Retina (tissue), 1 donor: ENCODE data around the gene IFT25.
"Not testable (repeated sequence)": the region's sequence is repeated elsewhere in the genome, so short reads cannot be mapped to it uniquely, and the experiment has no call there.

Experiments used
- DNase-seq: peaks from one replicate; pipeline ENCODE4 v3.0.0-alpha.2; 2016

The IFT25 gene

DNA sequence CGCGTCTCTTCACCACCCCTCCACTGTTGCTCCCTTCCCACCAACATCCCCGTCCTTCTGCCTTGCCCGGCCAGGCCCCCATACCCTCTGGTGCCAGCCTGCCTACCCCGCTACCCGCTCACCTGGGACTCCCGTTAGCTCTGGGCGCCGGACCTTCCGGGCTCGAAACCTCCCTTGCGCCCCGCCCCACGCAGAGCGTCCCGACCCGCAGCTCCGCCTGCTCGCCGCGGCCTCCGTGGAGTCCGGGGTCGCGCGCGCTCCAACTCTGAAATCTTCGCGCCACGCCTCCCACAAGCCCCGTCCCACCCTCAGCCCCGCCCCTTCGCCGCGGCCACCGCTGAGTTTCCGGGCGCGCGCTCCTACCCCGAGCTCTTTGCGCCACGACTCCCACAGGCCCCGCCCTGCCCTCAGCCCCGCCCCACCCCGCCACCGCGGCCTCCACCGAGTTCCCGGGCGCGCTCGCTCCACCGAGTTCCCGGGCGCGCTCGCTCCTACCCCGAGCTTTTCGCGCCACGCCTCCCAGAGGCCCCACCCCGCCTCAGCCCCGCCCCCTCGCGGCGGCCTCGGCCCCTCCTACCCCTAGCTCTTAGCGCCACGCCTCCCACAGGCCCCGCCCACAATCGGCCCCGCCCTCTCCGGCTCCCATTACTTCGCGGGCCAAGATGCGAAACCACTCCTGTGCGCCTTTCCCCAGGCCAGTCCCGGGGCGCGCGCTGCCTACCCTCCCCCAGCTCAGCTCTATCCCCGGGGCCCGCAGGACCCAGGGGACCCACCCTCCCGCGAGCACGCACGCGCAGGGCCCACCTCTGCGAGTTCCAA, at the start of gene IFT25:
Gene IFT25, minus strand, starts transcription at position 267 of the 819 bp plus-strand sequence. CDS start 5,617 bp downstream, outside the sequence.
- DNase-seq, result peak; percentile 92

DNA sequence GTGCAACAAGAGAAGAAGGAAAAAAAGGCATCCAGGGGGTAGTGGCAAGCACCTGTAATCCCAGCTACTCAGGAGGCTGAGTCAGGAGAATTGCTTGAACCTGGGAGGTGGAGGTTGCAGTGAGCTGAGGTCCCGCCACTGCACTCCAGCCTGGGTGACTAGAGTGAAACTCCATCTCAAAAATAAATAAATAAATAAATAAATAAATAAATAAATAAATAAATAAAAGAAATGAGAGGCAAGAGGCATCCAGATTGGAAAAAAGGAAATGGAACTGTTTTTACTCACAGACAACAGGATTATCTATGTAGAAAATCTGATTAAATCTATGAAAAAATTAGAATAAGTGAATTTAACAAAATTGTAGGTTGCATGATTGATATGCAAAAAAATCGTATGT, 49.0 kb upstream of the IFT25 start:
- not testable (repeated sequence) for DNase-seq

- DNase-seq, result no peak
Observed at GRCh38 chr1:53992085-53992874, 46.8 kb upstream of the IFT25 start.

DNA sequence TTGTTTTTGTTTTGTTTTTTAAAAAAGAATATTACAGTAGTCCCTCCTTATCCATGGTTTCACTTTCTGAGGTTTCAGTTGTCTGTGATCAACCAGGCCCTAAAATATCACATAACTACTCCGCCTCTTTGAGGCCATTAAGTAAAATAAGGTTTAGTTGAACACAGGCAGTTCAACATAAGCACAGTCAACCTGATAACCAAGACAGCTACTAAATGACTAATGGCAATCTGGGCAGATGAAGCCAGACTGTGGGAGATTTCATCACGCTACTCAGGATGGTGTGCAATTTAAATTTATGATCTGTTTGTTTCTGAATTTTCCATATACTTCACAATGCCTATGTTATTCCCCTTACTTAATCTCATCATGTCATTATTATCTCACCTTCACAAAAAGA, 42.4 kb upstream of the IFT25 start:
- no peak for DNase-seq

GRCh38 chr1:53986458-53986857, 41.0 kb upstream of the IFT25 start:
- no peak for DNase-seq

DNA sequence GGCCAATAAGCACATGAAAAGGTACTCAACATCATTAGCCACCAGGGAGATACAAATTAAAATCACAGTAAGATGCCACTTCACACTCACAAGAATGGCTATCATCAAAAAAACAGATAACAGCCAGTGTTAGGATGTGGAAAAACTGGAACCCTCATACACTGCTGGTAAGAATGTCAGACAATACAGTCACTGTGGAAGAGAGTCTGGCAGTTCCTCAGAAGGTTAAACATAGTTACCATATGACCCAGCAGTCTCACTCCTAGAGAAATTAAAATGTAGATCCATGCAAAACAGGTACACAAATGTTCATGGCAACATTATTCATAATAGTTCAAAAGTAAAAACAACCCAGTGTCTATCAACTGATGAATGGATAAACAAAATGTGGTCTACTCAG, 39.2 kb upstream of the IFT25 start:
- no peak for DNase-seq

DNA sequence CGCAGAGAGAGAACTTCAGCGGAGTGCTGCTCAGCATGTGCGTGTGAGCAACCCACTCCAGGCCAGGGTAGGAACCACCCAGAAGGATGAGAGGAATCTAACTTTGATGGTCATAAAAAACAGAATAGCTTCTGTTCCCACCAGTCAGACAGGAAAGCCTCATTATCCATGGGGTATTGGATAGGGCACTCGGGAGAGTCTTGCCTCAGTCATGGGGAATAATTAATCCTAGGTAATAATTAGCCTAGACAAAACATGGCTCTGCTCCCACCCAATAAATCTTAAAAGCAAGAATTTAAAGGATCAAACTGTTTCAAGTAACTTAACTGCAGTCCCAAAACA, 37.2 kb upstream of the IFT25 start:
- DNase-seq, result no peak

GRCh38 chr1:53982034-53982762, 36.7 kb upstream of the IFT25 start:
- peak; percentile 62 for DNase-seq

- no peak for DNase-seq
Observed at GRCh38 chr1:53981220-53981619, 35.7 kb upstream of the IFT25 start.

- DNase-seq, result peak; percentile 40
Observed at GRCh38 chr1:53979712-53980450, 34.4 kb upstream of the IFT25 start.

DNA sequence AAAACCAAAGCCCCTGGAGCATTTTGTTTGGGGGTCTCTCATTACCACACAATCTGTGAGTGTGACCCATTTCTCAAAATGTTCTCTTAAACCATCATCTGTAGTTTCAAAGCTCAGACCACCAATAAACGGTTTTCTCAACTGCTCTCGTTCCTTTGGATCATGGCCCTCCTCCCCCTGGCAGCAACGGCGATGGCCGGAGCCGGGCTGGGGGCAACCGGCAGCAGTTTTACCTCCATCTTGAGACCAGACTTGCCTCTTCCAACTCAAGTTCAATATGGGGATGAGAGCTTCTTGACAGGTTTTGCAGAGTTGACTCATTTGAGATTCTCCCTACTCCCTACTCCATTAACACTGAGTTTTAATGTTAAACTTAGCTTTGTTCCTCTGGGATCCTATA, 30.4 kb upstream of the IFT25 start:
- DNase-seq, result no peak

DNA sequence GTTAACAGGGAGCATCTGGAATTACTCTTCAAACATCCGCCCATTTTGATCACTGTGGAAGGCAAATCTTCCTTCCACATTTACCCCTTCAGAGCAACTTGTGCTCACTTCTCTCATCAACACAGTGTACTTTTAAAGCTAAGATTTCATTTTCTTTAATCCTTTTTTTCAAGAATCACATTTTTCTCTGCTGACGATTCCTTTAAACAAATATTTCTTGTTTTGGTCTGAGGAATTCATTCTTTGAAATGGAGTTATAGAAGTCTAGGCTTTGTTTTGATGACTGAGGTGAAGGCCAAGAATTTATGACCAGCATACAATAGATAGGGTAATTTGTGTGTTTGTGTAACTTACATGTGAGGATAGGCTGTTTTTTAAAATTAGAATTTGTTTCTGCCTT, 26.2 kb upstream of the IFT25 start:
- DNase-seq, result no peak

GRCh38 chr1:53969323-53969722, 23.8 kb upstream of the IFT25 start:
- DNase-seq, result not testable (repeated sequence)

- DNase-seq, result no peak
Observed at GRCh38 chr1:53968125-53968513, 22.6 kb upstream of the IFT25 start.

DNA sequence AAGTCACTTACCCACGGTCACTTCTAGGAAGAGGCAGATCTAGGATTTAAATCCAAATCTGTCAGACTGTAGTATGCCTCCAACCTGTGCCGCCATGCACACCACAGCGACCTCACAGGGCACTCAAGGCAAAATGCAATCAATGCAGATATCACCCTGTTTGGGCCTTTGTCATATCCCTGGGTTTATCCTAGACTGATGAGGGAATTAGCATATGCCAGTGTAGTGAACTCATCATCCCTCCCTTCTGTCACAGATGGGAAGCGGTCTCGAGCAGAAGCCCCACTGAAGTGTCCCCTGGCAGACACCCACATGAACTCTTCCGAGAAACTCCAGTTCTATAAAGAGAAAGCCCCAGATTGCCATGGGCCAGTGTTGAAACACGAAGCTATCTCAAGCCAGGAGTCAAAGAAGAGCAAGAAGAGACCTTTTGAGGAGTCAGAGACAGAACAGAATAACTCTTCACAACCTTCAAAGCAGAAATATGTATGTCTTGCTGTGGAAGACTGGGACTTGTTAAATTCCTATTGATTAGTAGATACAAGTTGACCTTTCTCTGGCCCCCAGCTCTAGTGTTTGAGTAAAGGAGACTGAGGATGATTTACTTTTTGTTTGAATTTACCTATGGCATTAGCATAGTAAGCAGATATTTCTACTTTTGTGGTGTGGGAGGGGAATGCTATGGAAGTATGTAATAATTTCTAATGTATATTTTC, 22.1 kb upstream of the IFT25 start:
- no peak for DNase-seq

GRCh38 chr1:53966794-53967193, 21.3 kb upstream of the IFT25 start:
- DNase-seq, result no peak

DNA sequence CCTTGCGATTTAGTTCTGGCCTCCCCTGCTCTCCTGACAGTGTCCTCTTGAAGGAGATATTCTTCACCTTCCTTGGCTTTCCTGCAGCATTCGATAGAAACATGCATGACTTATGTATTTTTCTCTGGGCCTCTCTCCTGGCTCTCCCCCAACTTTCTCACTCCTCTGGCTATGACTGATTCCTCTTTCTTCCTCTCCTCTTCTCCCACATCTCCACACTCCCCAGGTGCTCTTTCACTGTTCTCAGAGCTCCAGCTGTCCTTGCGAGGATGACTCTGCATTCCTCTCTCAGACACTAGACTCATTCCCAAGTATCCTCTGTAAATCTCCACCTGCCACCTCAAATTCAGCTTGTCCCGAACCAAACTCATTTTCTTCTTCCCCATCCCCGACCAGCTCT, 18.6 kb upstream of the IFT25 start:
- DNase-seq, result no peak

DNA sequence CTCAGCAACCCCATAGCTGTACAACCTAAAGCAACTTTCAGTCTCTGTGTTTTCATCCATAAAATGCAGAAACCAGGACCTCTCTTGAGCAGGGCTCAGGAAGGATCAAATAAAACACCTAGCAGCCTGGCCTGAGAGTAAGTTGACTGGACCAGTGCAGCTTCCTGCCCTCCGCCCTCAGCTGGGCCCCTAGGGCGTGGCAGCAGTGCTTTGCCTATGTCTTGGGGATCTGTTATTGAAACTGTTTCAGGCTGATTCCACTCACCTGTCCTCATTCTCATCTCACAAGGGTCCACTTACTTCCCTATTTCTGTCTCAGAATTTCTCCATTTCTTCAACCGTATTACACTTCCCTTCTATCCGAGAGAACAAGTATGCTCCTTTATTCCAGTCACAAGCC, 18.0 kb upstream of the IFT25 start:
- DNase-seq, result no peak

DNA sequence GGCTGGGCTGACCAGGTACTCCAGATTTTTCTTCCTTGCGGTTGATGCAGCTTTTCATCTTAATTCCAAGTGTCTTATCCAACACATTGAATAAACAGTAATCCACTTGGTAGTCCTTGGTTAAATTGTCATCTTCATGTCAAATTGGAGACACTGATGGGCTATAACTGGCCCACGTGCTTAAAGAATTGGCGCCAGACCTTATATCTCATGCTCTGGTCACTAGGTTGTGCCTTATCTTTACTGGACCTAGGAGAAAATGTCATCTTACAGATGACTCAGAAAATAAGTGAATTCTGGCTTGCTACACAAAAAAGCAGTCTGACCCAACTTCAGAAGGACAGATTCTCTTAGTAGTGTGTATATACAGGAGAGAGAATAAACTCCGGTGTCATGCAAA, 16.9 kb upstream of the IFT25 start:
- DNase-seq, result no peak

DNA sequence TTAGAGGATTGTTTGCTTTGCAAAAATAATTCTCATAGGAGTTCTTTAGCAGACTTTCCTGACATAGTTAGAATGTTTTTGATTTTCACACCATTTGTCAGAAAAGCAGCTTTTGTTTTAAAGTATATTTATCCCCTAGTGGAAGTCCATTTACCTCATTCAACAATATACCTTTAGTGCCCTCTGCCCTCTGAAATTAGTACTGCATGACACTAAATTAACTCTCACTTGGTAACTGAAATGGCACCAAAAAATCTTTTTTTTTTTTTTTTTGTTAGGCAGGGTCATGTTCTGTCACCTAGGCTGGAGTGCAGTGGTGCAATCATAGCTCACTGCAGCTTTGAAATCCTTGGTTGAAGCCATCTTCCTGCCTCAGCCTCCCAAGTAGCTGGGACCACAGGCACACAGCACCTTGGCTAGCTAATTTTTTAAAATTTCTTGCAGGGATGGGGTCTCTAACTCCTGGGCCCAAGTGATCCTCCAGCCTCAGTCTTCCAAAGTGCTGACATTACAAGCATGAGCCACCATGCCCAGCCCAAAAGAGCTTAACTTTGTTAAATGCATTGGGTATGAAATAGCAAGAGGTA, 14.3 kb upstream of the IFT25 start:
- no peak for DNase-seq

- DNase-seq, result no peak
Observed at GRCh38 chr1:53957194-53957818, 11.8 kb upstream of the IFT25 start.
